Mesenchymal stem cell (in vitro differentiated cells and primary cell): Measurements from ENCODE around the gene TMEM130.
A peak's percentile ranks its signal among the peaks of the same experiment; 100 is the strongest.

ENCODE experiments used
- DNase-seq: peaks from one replicate; pipeline ENCODE4 v3.0.0-alpha.2; 2013
- H2AFZ ChIP-seq: one replicate; pipeline ENCODE4 v1.6.1; 2013; ENCODE audit warnings: low read depth, mild to moderate bottlenecking, control low read depth, inconsistent platforms, low read length, moderate library complexity
- H2AK5ac ChIP-seq: 2 replicates; pipeline ENCODE4 v1.6.1; 2013; ENCODE audit warnings: low read length, moderate library complexity, mild to moderate bottlenecking, inconsistent platforms; ENCODE audit not compliant: severe bottlenecking
- H2BK120ac ChIP-seq: one replicate; pipeline ENCODE4 v1.6.1; 2013; ENCODE audit warnings: low read depth, mild to moderate bottlenecking, inconsistent platforms, low read length, moderate library complexity
- H2BK12ac ChIP-seq, 2 experiments: one replicate each; pipeline ENCODE4 v1.6.1; 2013; ENCODE audit warnings: inconsistent platforms in 2 of 2, low read length in 2 of 2, mild to moderate bottlenecking in 2 of 2, moderate library complexity in 2 of 2, control low read depth in 1 of 2
- H2BK15ac ChIP-seq: one replicate; pipeline ENCODE4 v1.6.1; 2013; ENCODE audit warnings: mild to moderate bottlenecking, low read depth, inconsistent platforms; ENCODE audit not compliant: poor library complexity, severe bottlenecking
- H2BK5ac ChIP-seq: 2 replicates; pipeline ENCODE4 v1.6.1; 2013; ENCODE audit warnings: low read depth, mild to moderate bottlenecking, low read length, control low read depth, inconsistent platforms; ENCODE audit not compliant: poor library complexity, severe bottlenecking
- H3K14ac ChIP-seq, 2 experiments: one replicate each; pipeline ENCODE4 v1.6.1; 2013; ENCODE audit warnings: inconsistent platforms in 2 of 2, low read length in 2 of 2, control low read depth in 1 of 2, mild to moderate bottlenecking in 1 of 2, moderate library complexity in 1 of 2
- H3K18ac ChIP-seq, 2 experiments: one replicate each; pipeline ENCODE4 v1.6.1; 2013; ENCODE audit warnings: inconsistent platforms in 2 of 2, low read length in 2 of 2, control low read depth in 1 of 2, low read depth in 1 of 2, mild to moderate bottlenecking in 1 of 2
- H3K23ac ChIP-seq, 2 experiments: one replicate each; pipeline ENCODE4 v1.6.1; 2013; ENCODE audit warnings: inconsistent platforms in 2 of 2, low read length in 2 of 2, mild to moderate bottlenecking in 2 of 2, moderate library complexity in 2 of 2, control low read depth in 1 of 2
- H3K27ac ChIP-seq: 2 replicates; pipeline ENCODE4 v1.5.1; 2013; ENCODE audit warnings: mild to moderate bottlenecking, moderate library complexity, low read length, control low read depth, inconsistent platforms; ENCODE audit not compliant: poor library complexity, severe bottlenecking
- H3K27me3 ChIP-seq, 2 experiments: 2 replicates each; pipeline versions ENCODE4 v1.6.1 to v1.7.0; 2013; ENCODE audit warnings: low read length in 2 of 2, mild to moderate bottlenecking in 2 of 2, moderate library complexity in 2 of 2, control low read depth in 1 of 2, inconsistent platforms in 1 of 2; ENCODE audit not compliant: control insufficient read depth in 1 of 2, insufficient read depth in 1 of 2
- H3K36me3 ChIP-seq, 2 experiments: 2 replicates each; pipeline versions ENCODE4 v1.6.1 to v1.7.0; 2013; ENCODE audit warnings: low read length in 2 of 2, control low read depth in 1 of 2, inconsistent platforms in 1 of 2, low read depth in 1 of 2, mild to moderate bottlenecking in 1 of 2; ENCODE audit not compliant: insufficient read depth in 2 of 2, control insufficient read depth in 1 of 2
- H3K4ac ChIP-seq, 2 experiments: one replicate each; pipeline ENCODE4 v1.6.1; 2013; ENCODE audit warnings: inconsistent platforms in 2 of 2, low read length in 2 of 2, mild to moderate bottlenecking in 2 of 2, moderate library complexity in 2 of 2, control low read depth in 1 of 2, low read depth in 1 of 2
- H3K4me1 ChIP-seq: 2 replicates; pipeline ENCODE4 v1.6.1; 2013; ENCODE audit warnings: low read depth, low read length, control low read depth; ENCODE audit not compliant: control insufficient read depth, insufficient read depth
- H3K4me2 ChIP-seq: 2 replicates; pipeline ENCODE4 v1.6.1; 2013; ENCODE audit warnings: low read length, mild to moderate bottlenecking, inconsistent platforms; ENCODE audit not compliant: poor library complexity, severe bottlenecking
- H3K4me3 ChIP-seq, 2 experiments: 2 replicates each; pipeline versions ENCODE4 v1.5.1 to v1.7.0; 2013; ENCODE audit warnings: low read length in 2 of 2, mild to moderate bottlenecking in 2 of 2, control low read depth in 1 of 2, low read depth in 1 of 2; ENCODE audit not compliant: insufficient read depth in 1 of 2
- H3K79me1 ChIP-seq: replicated peaks from 2 replicates; pipeline ENCODE4 v1.6.1; 2013; ENCODE audit warnings: mild to moderate bottlenecking, control low read depth, low read length, inconsistent platforms; ENCODE audit not compliant: poor library complexity, severe bottlenecking
- H3K9ac ChIP-seq: 2 replicates; pipeline ENCODE4 v1.7.0; 2013; ENCODE audit warnings: mild to moderate bottlenecking, low read length, moderate library complexity
- H3K9me3 ChIP-seq: 2 replicates; pipeline ENCODE4 v1.7.0; 2013; ENCODE audit warnings: mild to moderate bottlenecking, low read length; ENCODE audit not compliant: control insufficient read depth
- H4K8ac ChIP-seq: one replicate; pipeline ENCODE4 v1.6.1; 2013; ENCODE audit warnings: inconsistent platforms, mild to moderate bottlenecking, low read length, moderate library complexity
- H4K91ac ChIP-seq: one replicate; pipeline ENCODE4 v1.6.1; 2013; ENCODE audit warnings: mild to moderate bottlenecking, low read length, inconsistent platforms
- WGBS: methylation state at CpG from one replicate; pipeline ENCODE4 v1.1.7; 2013; ENCODE audit warnings: mixed read lengths; 5-methylcytosine and 5-hydroxymethylcytosine counted together

Gene TMEM130

DNA sequence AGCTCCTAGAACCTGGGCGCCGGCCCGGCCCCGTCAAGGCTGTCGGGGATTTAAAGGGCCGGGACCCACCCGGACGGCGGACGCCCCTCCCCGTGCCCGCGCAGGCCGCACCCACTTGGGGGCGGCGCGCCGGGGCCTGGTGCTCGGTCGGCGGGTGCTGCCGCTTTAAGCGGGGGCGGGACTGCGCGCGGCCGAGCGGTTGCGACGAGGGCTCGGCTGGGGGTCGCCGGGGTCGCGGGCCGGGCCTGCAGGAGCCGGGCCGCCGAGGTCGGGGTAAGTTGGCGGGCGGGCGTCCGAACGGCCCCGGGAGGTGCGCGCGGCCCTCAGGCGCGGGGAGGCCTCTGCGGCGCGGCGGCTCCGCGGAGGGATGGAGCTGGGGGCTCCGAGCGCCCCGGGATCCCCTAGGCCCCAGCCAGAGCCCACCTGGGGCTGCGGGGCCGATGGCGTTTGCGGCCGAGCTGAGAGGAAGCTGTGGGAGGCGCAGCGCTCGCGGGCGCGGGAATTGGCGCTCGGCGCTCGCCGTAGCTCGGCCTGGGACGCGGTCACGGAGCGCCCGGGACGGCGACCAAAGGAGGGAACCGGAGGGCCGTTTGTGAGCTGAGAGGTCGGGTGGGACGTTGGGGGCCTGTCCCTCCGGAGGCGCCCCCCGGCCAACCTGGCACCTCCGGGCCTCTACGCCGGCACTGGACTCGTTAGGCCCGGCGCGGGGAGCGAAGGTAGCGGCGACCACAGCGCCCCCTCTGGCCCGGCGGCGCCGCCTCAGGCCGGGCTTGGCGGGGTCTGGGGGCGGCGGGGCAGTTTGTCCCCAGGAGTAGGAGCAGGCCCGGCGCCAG, 8.8 kb upstream of the TMEM130 start, which contains the start of gene TRRAP:
Gene TRRAP, plus strand, starts transcription at position 168 of the 833 bp plus-strand sequence. CDS start 2,619 bp downstream, outside the sequence.
- peak within 1 kb of the TSS; percentile 92 for H3K4me2 ChIP-seq
- H3K9ac ChIP-seq = peak within 1 kb of the TSS; percentile 98
- peak within 1 kb of the TSS; percentile 98 for H4K8ac ChIP-seq
- H3K27ac ChIP-seq = no peak within 1 kb of the TSS
- peak within 1 kb of the TSS; percentile 96 to 98 for H3K4me3 ChIP-seq
- under 1% methylated on average over 92 of the region's 113 CpGs for WGBS
- H2BK120ac ChIP-seq = peak within 1 kb of the TSS; percentile 90
- H3K4me1 ChIP-seq = peaks cover 9% of the 10 kb centered on the region
- H3K27me3 ChIP-seq = no peaks in the 10 kb centered on the region
- peaks cover 11 to 30% of the 10 kb centered on the region in 2 experiments for H3K36me3 ChIP-seq
- H3K14ac ChIP-seq = peak within 1 kb of the TSS in 1 of 2 experiments; percentile 95
- peak within 1 kb of the TSS; percentile 97 to 98 for H3K4ac ChIP-seq
- H2BK15ac ChIP-seq = peak within 1 kb of the TSS; percentile 85
- peak; percentile 68 for DNase-seq
- H2BK12ac ChIP-seq = no peak within 1 kb of the TSS
- H2AFZ ChIP-seq = peak within 1 kb of the TSS; percentile 95
- peak within 1 kb of the TSS; percentile 87 for H2BK5ac ChIP-seq
- peak within 1 kb of the TSS; percentile 33 for H2AK5ac ChIP-seq
- H3K23ac ChIP-seq = peak within 1 kb of the TSS in 1 of 2 experiments; percentile 65
- peak within 1 kb of the TSS; percentile 87 to 97 for H3K18ac ChIP-seq
- peaks cover 4% of the 10 kb centered on the region for H3K79me1 ChIP-seq
- peak within 1 kb of the TSS; percentile 90 for H4K91ac ChIP-seq
- H3K9me3 ChIP-seq = no peaks in the 10 kb centered on the region

DNA sequence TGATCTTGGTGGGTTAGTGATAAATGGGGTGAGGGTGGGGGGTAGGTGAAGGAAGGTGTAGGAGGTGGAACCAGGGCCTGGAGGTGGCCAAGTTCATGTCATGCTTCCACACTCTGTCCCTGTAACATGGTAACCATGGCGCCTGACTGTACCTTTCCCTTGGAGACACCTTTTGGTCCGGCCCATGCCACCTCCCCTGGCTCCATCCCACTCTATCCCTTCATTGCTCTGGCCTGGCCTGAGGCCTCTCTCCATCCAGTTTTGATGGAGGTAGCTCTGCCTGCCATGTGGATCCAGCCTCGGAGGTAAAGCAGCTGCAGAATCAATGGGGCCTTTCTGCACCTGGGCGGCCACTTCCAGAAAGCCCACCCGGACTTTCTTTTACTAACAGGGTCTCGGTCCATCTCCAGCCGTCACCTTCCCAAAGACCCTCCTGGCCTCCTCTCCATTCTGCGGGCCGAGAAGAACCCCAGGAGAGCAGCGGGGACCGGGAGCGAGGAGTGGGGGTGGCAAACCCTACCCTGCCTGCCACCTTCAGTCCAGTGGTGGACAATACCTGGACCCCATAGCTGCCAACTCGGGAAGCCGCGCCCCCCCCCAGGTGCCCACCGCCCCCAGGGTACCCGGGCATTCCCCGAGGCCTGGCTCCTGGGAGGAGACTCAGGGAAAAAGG, 8.0 kb upstream of the TMEM130 start:
- H4K91ac ChIP-seq = peak overlapping the region; percentile 82
- peak overlapping the region; percentile 33 for H2AK5ac ChIP-seq
- no peaks in the 10 kb centered on the region for H3K9me3 ChIP-seq
- no peak overlapping the region for H2BK5ac ChIP-seq
- peaks cover 4% of the 10 kb centered on the region for H3K79me1 ChIP-seq
- H2BK12ac ChIP-seq = no peak overlapping the region
- peak overlapping the region; percentile 45 for H4K8ac ChIP-seq
- H3K27me3 ChIP-seq = peaks cover 0 to under 1% of the 10 kb centered on the region in 2 experiments
- peak overlapping the region; percentile 3 for H2BK120ac ChIP-seq
- peaks cover 9% of the 10 kb centered on the region for H3K4me1 ChIP-seq
- WGBS = 46% methylated on average over 16 of the region's 18 CpGs
- DNase-seq = no peak
- H3K23ac ChIP-seq = no peak overlapping the region
- H3K36me3 ChIP-seq = peaks cover 9 to 22% of the 10 kb centered on the region in 2 experiments
- peak overlapping the region in 1 of 2 experiments; percentile 18 for H3K18ac ChIP-seq
- no peak overlapping the region for H2AFZ ChIP-seq
- H2BK15ac ChIP-seq = peak overlapping the region; percentile 85
- H3K14ac ChIP-seq = no peak overlapping the region
- peak overlapping the region; percentile 96 to 98 for H3K4me3 ChIP-seq
- H3K9ac ChIP-seq = peak overlapping the region; percentile 98
- H3K27ac ChIP-seq = no peak overlapping the region
- H3K4ac ChIP-seq = peak overlapping the region; percentile 22 to 73
- peak overlapping the region; percentile 57 for H3K4me2 ChIP-seq

DNA sequence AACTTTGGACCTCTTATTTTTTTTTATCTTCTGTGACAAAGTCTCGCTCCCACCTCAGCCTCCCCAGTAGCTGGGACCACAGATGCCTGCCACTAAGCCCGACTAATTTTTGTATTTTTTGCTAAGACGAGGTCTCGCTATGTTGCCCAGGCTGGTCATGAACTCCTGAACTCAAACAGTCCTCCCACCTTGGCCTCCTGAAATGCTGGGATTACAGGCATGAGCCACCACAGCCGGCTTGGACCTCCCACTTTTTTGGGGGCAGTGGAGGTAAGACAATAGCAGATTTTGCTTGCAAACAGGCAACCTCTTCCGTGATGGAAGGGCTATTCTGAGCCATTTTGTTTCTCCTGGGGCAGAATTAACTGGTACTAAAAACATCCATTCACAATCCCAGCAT, 7.3 kb upstream of the TMEM130 start:
- H2BK120ac ChIP-seq = no peak overlapping the region
- H2AK5ac ChIP-seq = no peak overlapping the region
- no peak overlapping the region for H4K91ac ChIP-seq
- H3K79me1 ChIP-seq = peaks cover 4% of the 10 kb centered on the region
- H4K8ac ChIP-seq = no peak overlapping the region
- H3K18ac ChIP-seq = no peak overlapping the region
- H3K4me2 ChIP-seq = no peak overlapping the region
- no peak overlapping the region for H2BK15ac ChIP-seq
- H3K14ac ChIP-seq = no peak overlapping the region
- peaks cover 0 to 5% of the 10 kb centered on the region in 2 experiments for H3K27me3 ChIP-seq
- H2BK12ac ChIP-seq = no peak overlapping the region
- no peak overlapping the region for H3K27ac ChIP-seq
- H3K23ac ChIP-seq = no peak overlapping the region
- no peaks in the 10 kb centered on the region for H3K9me3 ChIP-seq
- H3K9ac ChIP-seq = no peak overlapping the region
- no peak overlapping the region for H3K4ac ChIP-seq
- DNase-seq = no peak
- WGBS = 93% methylated on average over 6 of the region's 6 CpGs
- H3K36me3 ChIP-seq = peaks cover 3 to 16% of the 10 kb centered on the region in 2 experiments
- H2BK5ac ChIP-seq = no peak overlapping the region
- no peak overlapping the region for H3K4me3 ChIP-seq
- no peak overlapping the region for H2AFZ ChIP-seq
- H3K4me1 ChIP-seq = peaks cover 9% of the 10 kb centered on the region

DNA sequence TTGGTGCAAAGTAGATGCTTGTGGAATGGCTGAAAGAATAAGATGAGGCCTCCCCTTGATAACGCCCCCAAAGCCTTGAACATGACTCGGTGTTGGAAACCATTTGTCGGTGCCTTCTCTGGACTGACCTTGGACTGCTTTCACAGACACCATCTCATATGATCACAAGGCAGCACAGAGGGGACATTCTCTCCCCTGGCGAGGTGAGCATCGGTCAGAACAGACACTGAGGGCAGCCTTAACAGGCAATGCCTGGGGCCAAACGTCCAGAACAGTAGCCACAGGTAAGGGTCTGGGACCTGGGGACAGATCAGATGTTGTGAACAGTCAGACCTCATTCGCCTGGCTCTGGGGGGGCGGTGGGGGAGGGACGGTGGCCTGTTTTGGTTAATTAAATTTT, 5.7 kb upstream of the TMEM130 start:
- H2AK5ac ChIP-seq = no peak overlapping the region
- no peak overlapping the region for H3K14ac ChIP-seq
- no peak overlapping the region for H2BK120ac ChIP-seq
- no peak overlapping the region for H3K27ac ChIP-seq
- WGBS = 84% methylated on average over 9 of the region's 9 CpGs
- H2AFZ ChIP-seq = no peak overlapping the region
- peaks cover 5 to 16% of the 10 kb centered on the region in 2 experiments for H3K27me3 ChIP-seq
- no peak overlapping the region for H3K4me3 ChIP-seq
- no peak overlapping the region for H3K18ac ChIP-seq
- peaks cover 9% of the 10 kb centered on the region for H3K4me1 ChIP-seq
- no peak overlapping the region for H3K4ac ChIP-seq
- H2BK15ac ChIP-seq = no peak overlapping the region
- H3K9me3 ChIP-seq = no peaks in the 10 kb centered on the region
- no peak for DNase-seq
- no peak overlapping the region for H2BK12ac ChIP-seq
- peaks cover 0 to 2% of the 10 kb centered on the region in 2 experiments for H3K36me3 ChIP-seq
- H4K91ac ChIP-seq = no peak overlapping the region
- H3K79me1 ChIP-seq = no peaks in the 10 kb centered on the region
- H2BK5ac ChIP-seq = no peak overlapping the region
- no peak overlapping the region for H4K8ac ChIP-seq
- H3K9ac ChIP-seq = no peak overlapping the region
- H3K23ac ChIP-seq = no peak overlapping the region
- no peak overlapping the region for H3K4me2 ChIP-seq
